ENCODE data around the gene PLXND1.
"Not testable (repeated sequence)": the region's sequence is repeated elsewhere in the genome, so short reads cannot be mapped to it uniquely, and the experiment has no call there.

Gene PLXND1

DNA sequence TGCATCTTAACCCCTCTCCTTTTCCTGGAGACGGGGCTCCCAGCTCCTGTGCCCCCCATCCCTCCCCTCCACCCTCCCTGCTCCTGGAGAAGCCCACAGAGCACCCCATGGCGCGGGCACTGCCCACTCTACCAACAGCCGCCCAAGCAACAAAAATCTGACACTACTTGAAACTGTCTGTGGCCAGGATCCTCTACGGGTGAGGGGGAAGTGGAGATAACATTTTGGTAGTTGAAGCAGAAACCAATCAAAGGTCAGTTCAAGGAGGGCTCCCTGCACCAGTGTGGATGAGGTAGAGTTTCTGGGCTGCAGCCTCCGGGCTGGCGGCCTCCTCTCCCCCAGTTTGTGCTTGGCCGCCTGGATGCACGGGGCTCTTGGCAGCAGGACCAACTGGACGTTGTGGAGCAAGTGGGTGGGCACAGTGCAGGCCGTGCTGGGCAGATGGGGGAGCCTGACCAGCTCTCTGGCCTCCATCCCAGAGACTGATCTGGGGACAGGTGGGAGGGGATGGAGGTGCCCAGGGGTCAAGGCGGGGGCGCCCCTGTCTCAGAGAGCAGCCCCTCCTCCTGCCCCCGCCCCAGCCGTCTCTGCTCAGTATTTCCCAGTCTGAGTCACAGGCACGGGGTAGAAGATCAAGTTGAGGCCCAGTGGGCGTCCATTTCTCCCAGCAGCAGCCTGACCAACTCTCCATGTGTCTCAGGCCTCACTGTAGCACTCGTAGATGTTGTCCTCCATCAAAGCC is 50.7 kb downstream of the PLXND1 start:
- Mint-ChIP-seq H3K27me3 (peaks cover 4% of the 10 kb centered on the region), H3K27ac (no peak overlapping the region), H3K36me3 (ENCODE audit: low read depth) (no peaks in the 10 kb centered on the region), H3K4me3 (no peak overlapping the region), H3K9me3 (no peaks in the 10 kb centered on the region), H3K4me1 (ENCODE audit: low read depth) (peaks cover 13% of the 10 kb centered on the region)

GRCh38 chr3:129555153-129555550 is 51.3 kb downstream of the PLXND1 start:
- peaks cover 13% of the 10 kb centered on the region for H3K4me1 Mint-ChIP-seq (ENCODE audit: low read depth)
- no peaks in the 10 kb centered on the region for H3K9me3 Mint-ChIP-seq
- no peaks in the 10 kb centered on the region for H3K36me3 Mint-ChIP-seq (ENCODE audit: low read depth)
- H3K27me3 Mint-ChIP-seq = peaks cover 4% of the 10 kb centered on the region
- no peak overlapping the region for H3K4me3 Mint-ChIP-seq
- H3K27ac Mint-ChIP-seq = no peak overlapping the region

- Mint-ChIP-seq H3K9me3 (no peaks in the 10 kb centered on the region), H3K36me3 (ENCODE audit: low read depth) (no peaks in the 10 kb centered on the region), H3K4me1 (ENCODE audit: low read depth) (peaks cover 13% of the 10 kb centered on the region), H3K27me3 (peaks cover 4% of the 10 kb centered on the region), H3K27ac (no peak overlapping the region), H3K4me3 (no peak overlapping the region)
These were observed 51.9 kb downstream of the PLXND1 start for GRCh38 chr3:129554356-129555152.

DNA sequence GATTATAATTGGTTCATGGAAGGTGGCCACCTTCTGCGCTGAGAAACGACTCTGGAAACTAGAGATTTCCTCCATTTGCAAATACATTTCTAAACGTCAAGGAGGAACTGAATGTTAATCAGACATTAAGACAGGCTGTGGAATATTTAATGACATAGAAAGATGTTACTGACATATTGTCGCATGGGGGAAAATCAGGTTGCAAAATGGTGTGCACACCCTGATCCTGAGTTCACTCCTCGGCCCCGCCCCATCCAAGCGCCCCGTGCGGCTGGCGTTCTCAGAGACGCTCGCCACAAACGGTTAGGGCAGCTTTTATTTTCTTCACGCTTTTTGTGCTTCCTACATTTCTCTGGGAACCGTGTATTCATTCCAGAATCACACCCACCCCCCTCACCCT is 52.8 kb downstream of the PLXND1 start:
- Mint-ChIP-seq H3K36me3 (ENCODE audit: low read depth) (no peaks in the 10 kb centered on the region), H3K27ac (no peak overlapping the region), H3K27me3 (peaks cover 4% of the 10 kb centered on the region), H3K4me1 (ENCODE audit: low read depth) (peaks cover 13% of the 10 kb centered on the region), H3K9me3 (no peaks in the 10 kb centered on the region), H3K4me3 (no peak overlapping the region)

DNA sequence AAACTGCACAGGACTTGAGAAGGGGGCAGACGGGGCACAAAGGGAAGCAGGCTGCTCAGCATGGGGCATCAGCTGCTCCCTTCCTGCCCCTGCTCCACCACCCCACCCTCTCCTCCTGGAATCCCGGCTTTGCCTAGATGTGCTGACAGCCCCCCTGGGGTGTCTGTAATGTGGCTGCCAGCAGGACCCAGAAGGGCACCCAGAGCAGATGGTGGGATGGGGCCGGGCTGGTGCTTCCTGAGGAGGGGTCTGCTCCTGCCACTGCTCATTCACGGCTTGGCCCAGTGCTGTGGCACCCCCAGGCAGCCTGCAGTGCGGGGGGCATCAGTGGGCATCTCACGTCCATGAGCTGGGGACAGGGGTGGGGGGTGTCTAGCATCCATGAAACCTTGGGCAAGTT is 53.3 kb downstream of the PLXND1 start:
- Mint-ChIP-seq H3K4me1 (ENCODE audit: low read depth) (peaks cover 8% of the 10 kb centered on the region), H3K27ac (no peak overlapping the region), H3K4me3 (no peak overlapping the region), H3K27me3 (peaks cover 4% of the 10 kb centered on the region), H3K9me3 (no peaks in the 10 kb centered on the region), H3K36me3 (ENCODE audit: low read depth) (no peaks in the 10 kb centered on the region)

- Mint-ChIP-seq H3K27me3 (peaks cover 4% of the 10 kb centered on the region), H3K36me3 (ENCODE audit: low read depth) (no peaks in the 10 kb centered on the region), H3K9me3 (no peaks in the 10 kb centered on the region), H3K4me1 (ENCODE audit: low read depth) (peaks cover 8% of the 10 kb centered on the region), H3K4me3 (no peak overlapping the region), H3K27ac (no peak overlapping the region)
These were observed 54.0 kb downstream of the PLXND1 start for GRCh38 chr3:129552287-129553050.

DNA sequence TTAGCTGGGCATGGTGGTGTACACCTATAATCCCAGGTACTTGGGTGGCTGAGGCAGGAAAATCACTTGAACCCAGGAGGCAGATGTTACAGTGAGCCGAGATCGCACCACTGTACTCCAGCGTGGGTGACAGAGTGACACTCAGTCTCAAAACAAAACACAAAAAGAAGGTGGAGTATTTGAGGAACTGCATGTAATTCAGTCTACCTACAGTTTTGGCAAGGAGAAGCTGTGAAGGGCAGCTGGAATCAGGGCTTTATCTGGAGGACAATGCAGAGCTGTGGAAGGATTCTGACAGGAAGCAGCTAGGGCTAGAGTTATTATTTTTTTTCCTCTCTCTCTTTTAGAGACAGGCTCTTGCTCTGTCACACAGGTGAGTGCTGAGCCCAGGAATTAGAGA is 56.7 kb downstream of the PLXND1 start:
- Mint-ChIP-seq H3K27me3 (peaks cover 4% of the 10 kb centered on the region), H3K27ac (no peak overlapping the region), H3K9me3 (no peaks in the 10 kb centered on the region), H3K4me3 (no peak overlapping the region), H3K4me1 (ENCODE audit: low read depth) (peaks cover 8% of the 10 kb centered on the region), H3K36me3 (ENCODE audit: low read depth) (no peaks in the 10 kb centered on the region)

DNA sequence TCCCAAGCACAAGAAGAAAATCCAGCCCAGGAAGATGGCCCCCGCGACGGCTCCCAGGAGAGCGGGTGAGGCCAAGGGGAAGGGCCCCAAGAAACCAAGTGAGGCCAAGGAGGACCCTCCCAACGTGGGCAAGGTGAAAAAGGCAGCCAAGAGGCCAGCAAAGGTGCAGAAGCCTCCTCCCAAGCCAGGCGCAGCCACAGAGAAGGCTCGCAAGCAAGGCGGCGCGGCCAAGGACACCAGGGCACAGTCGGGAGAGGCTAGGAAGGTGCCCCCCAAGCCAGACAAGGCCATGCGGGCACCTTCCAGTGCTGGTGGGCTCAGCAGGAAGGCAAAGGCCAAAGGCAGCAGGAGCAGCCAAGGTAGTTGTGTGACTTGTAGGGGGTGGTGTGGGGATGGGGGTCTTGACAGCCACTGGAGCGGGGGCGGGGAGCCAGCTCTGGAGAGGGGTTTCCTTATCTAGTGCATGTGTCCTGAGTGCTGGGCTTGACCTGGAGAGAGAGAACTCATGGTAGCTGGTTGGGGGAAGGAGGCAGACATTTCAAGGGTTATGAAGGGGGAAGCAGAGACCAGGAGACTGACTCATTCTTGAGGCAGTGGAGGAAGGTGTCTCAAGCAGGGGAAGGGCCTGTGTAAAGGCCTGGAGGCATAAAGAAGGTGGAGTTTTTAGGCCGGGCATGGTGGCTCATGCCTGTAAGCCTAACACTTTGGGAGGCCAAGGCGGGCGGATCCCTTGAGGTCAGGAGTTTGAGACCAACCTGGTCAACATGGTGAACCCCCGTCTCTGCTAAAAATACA is 57.3 kb downstream of the PLXND1 start:
- peaks cover 4% of the 10 kb centered on the region for H3K27me3 Mint-ChIP-seq
- H3K36me3 Mint-ChIP-seq (ENCODE audit: low read depth) = no peaks in the 10 kb centered on the region
- peaks cover 5% of the 10 kb centered on the region for H3K4me1 Mint-ChIP-seq (ENCODE audit: low read depth)
- no peak overlapping the region for H3K27ac Mint-ChIP-seq
- no peaks in the 10 kb centered on the region for H3K9me3 Mint-ChIP-seq
- H3K4me3 Mint-ChIP-seq = no peak overlapping the region

- Mint-ChIP-seq H3K4me1 (ENCODE audit: low read depth) (no peaks in the 10 kb centered on the region), H3K27me3 (no peaks in the 10 kb centered on the region), H3K9me3 (no peaks in the 10 kb centered on the region), H3K4me3 (no peak overlapping the region), H3K36me3 (ENCODE audit: low read depth) (no peaks in the 10 kb centered on the region), H3K27ac (no peak overlapping the region)
These were observed 58.1 kb downstream of the PLXND1 start for GRCh38 chr3:129548104-129548965.

GRCh38 chr3:129547241-129547640 is 59.2 kb downstream of the PLXND1 start:
- H3K27ac Mint-ChIP-seq = no peak overlapping the region
- no peaks in the 10 kb centered on the region for H3K27me3 Mint-ChIP-seq
- no peak overlapping the region for H3K4me3 Mint-ChIP-seq
- no peaks in the 10 kb centered on the region for H3K36me3 Mint-ChIP-seq (ENCODE audit: low read depth)
- H3K4me1 Mint-ChIP-seq (ENCODE audit: low read depth) = no peaks in the 10 kb centered on the region
- no peaks in the 10 kb centered on the region for H3K9me3 Mint-ChIP-seq

DNA sequence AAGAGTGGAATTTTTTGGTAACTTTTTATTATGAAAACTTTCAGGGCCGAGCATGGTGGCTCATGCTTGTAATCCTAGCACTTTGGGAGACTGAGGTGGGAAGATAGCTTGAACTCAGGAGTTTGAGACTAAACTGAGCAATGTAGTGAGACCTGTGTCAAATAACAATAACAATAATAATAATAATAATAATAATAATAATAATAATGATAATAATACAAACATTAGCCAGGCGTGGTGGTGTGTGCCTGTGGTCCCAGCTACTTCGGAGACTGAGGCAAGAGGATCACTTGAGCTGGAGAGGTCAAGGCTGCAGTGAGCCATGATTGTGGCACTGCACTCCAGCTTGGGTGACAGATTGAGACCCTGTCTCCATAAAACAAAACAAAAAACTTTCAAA is 60.5 kb downstream of the PLXND1 start:
- H3K36me3 Mint-ChIP-seq (ENCODE audit: low read depth); H3K4me1 Mint-ChIP-seq (ENCODE audit: low read depth); H3K4me3 Mint-ChIP-seq; H3K9me3 Mint-ChIP-seq; H3K27me3 Mint-ChIP-seq; H3K27ac Mint-ChIP-seq: not testable (repeated sequence)

- H3K27ac Mint-ChIP-seq = no peak overlapping the region
- no peak overlapping the region for H3K4me3 Mint-ChIP-seq
- H3K9me3 Mint-ChIP-seq = no peaks in the 10 kb centered on the region
- no peaks in the 10 kb centered on the region for H3K36me3 Mint-ChIP-seq (ENCODE audit: low read depth)
- H3K4me1 Mint-ChIP-seq (ENCODE audit: low read depth) = no peaks in the 10 kb centered on the region
- H3K27me3 Mint-ChIP-seq = no peaks in the 10 kb centered on the region
These were observed 62.5 kb downstream of the PLXND1 start for GRCh38 chr3:129543999-129544398.

DNA sequence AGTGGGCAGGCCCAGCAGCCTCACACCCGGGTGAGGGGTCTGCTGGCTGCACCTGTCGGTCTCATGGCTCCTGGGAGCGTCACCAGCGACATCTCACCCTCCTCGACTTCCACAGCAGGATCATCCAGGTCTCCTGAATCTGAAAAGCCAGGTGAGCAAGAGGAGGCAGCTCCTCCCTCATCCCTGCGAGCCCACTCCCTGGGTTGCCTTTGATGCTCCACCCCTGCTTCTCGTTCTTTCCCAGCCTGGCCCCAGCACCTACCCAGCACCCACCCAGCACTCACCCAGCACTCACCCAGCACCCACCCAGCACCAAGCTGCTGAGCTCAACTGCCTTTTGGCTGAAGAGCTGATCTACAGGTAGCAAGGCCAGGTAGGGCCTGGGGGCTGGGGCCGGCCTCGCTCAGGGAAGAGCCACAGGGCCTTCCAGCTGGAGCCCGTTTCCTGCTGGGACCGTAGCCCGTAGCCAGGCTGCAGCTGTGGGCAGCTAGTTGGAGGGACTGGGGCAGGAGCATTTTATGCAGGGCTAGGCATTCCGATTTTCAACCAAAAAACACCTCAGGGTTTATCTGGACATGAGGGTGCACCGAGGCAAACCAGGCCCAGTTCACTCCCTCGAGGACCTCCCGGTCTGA is 63.2 kb downstream of the PLXND1 start, which contains the start of gene H1-8:
TSS of gene H1-8 (plus strand) at position 20 of the 635 bp plus-strand sequence. CDS start at position 64, 44 bp downstream.
- no peak within 1 kb of the TSS for H3K4me3 Mint-ChIP-seq
- H3K9me3 Mint-ChIP-seq = no peaks in the 10 kb centered on the region
- no peak within 1 kb of the TSS for H3K27ac Mint-ChIP-seq
- no peaks in the 10 kb centered on the region for H3K36me3 Mint-ChIP-seq (ENCODE audit: low read depth)
- H3K27me3 Mint-ChIP-seq = no peaks in the 10 kb centered on the region
- no peaks in the 10 kb centered on the region for H3K4me1 Mint-ChIP-seq (ENCODE audit: low read depth)

All from stimulated activated naive CD8-positive, alpha-beta T cell treated with anti-CD3 and anti-CD28 coated beads, Interleukin-15, Interleukin-2, amounts not matched to agents 100 ng/mL and 50 ng/mL, for 24 hours (primary cell).